Pancreas (tissue), 10 donors: ENCODE data around the gene MAD1L1. TPM values are rescaled to one million over a fixed set of nuclear protein-coding genes. Genes with fewer than 3 reads are reported as not detected.

Experiments
- ATAC-seq, 4 donors: fragments of 200-7000 bp; cut with Tn5 transposase; one replicate each; pipeline versions ENCODE4 v1.8.0 to v1.9.1; 2020; ENCODE audit warnings: mild to moderate bottlenecking in 4 of 4, moderate library complexity in 4 of 4
- DNase-seq, 6 donors: peaks; one replicate each; pipeline ENCODE4 v3.0.0-alpha.2; 2020
- FAIRE-seq: peaks from 2 replicates; lab custom pipeline; 2012; peaks lifted over from hg19 to GRCh38; lab: Jason Lieb, UNC
- H3K27ac ChIP-seq, 4 donors: fragments of 200-600 bp; sonication (generic); 1 replicate in 3 of 4; 2 replicates in 1 of 4; pipeline versions ENCODE4 v1.5.0 to v1.8.0; 2020
- H3K27me3 ChIP-seq, 4 donors: fragments of 200-600 bp; one replicate each; pipeline ENCODE4 v1.8.0; 2021
- H3K36me3 ChIP-seq, 3 donors: fragments of 200-600 bp; sonication (generic) in 1 of 3; one replicate each; pipeline versions ENCODE4 v1.5.0 to v1.8.0; 2020 to 2021
- H3K4me1 ChIP-seq, 3 donors: fragments of 200-600 bp; one replicate each; pipeline ENCODE4 v1.8.0; 2021
- H3K4me3 ChIP-seq, 4 donors: fragments of 200-600 bp; sonication (generic) in 2 of 4; one replicate each; pipeline versions ENCODE4 v1.5.0 to v1.8.0; 2020 to 2021
- H3K9me3 ChIP-seq, 4 donors: fragments of 200-600 bp; one replicate each; pipeline ENCODE4 v1.8.0; 2021
- CTCF ChIP-seq, 4 donors: fragments of 200-600 bp; sonication (generic) in 3 of 4; IDR thresholded peaks; one replicate each; pipeline versions ENCODE4 v1.5.0 to v1.8.0; 2021; ENCODE audit warnings: antibody characterized with exemption in 4 of 4
- WGBS, 2 donors: extraction: QIAGEN DNeasy Blood & Tissue Kit; methylation state at CpG; one replicate each; pipeline ENCODE4 v1.1.7; 2013; 5-methylcytosine and 5-hydroxymethylcytosine counted together
- intact Hi-C, 3 donors: fragments of 100-400 bp; cut with DNase I; formaldehyde crosslinking; loops; one replicate each; pipeline versions ENCODE4 v1.11.1 to v1.14.2; 2022
- polyA plus RNA-seq, 2 donors: library from polyadenylated mRNA; stranded (reverse); fragments of 200-250 nt; gene quantifications; one replicate each; pipeline ENCODE4 v1.2.3, GENCODE V29; 2013
- total RNA-seq, 6 donors: library from RNA; stranded (reverse); fragmentation: NEBNext Ultra II Directional in 4 of 6; extraction: Animal tissue kit (Norgen Biotek cat#: 25700) in 4 of 6; gene quantifications; one replicate each; pipeline versions ENCODE4 v1.2.1 to v1.2.4, GENCODE V29; 2021 to 2023
- donor health status: healthy with polysubstance abuse.
- donor health status: DM: no; HTN: no; CAD: no; lungs with moderate emphysema.
- donor health status: DM: no; HTN: no; CAD: no.
- donor health status: control.
- donor health status: control.
- donor health status: Bipolar disorder and iron deficiency.
- donor health status: DM: yes; HTN: yes; CAD: no.
- donor health status: DM: no; HTN: no; CAD: no.
- donor health status: DM: no; HTN: no; CAD: no.
- donor health status: DM: yes; HTN: yes; CAD: no.

The MAD1L1 gene
- total and polyA plus RNA-seq, 8 donors: 9.8 to 28.2 (median 11.9) TPM

DNA sequence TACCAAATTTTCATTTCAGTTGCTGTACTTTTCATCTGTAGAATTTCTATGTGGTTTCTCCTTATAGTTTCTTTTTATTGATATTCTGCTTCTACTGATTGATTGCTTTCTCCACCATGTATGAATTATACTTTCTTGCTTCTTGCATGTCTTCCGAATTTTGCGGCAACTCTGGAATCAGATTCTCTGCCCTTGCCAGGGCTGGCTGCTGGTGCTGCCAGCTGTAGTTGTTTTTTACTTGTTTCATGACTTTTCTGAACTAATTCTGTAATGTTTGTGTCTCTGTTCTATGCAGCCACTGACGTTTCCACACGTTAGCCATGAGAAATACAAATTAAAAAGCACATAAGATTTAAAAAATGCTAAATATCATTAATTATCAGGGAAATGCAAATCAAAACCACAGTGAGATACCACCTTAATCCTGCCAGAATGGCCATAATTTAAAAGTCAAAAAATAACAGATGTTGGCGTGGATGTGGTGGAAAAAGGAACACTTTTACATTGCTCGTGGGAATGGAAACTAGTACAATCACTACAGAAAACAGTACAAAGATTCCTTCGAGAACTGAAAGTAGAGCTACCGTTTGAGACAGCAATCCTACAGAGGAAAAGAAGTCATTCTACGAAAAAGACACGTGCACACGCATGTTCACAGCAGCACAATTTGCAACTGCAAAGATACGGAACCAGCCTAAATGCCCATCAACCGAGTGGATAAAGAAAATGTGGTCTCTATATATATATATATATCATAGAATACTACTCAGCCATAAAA, 51.5 kb downstream of the MAD1L1 start:
- DNase-seq: no peak
- H3K27ac ChIP-seq: no peak overlapping the region
- ATAC-seq: no peak
- TF ChIP-seq CTCF (IDR thresholded peaks at IDR 0.05): no peak
- no peaks in the 10 kb centered on the region for H3K9me3 ChIP-seq
- no peaks in the 10 kb centered on the region for H3K36me3 ChIP-seq
- FAIRE-seq: no peak
- no peaks in the 10 kb centered on the region for H3K27me3 ChIP-seq
- intact Hi-C loops: no loop called here
- no peaks in the 10 kb centered on the region for H3K4me1 ChIP-seq
- H3K4me3 ChIP-seq: no peak overlapping the region
- WGBS, 2 donors: 92 to 98% methylated on average over 13 of the region's 13 CpGs

- Histone ChIP-seq H3K4me1 (no peaks in the 10 kb centered on the region), H3K36me3 (no peaks in the 10 kb centered on the region), H3K27ac (no peak overlapping the region), H3K9me3 (no peaks in the 10 kb centered on the region), H3K27me3 (no peaks in the 10 kb centered on the region), H3K4me3 (no peak overlapping the region)
- DNase-seq (no peak), ATAC-seq (no peak), FAIRE-seq (no peak)
- TF ChIP-seq CTCF (IDR thresholded peaks at IDR 0.05): no peak
- intact Hi-C loops: no loop called here
- WGBS, 2 donors: 89 to 93% methylated on average over 8 of the region's 8 CpGs
Observed at GRCh38 chr7:2180081-2180480, 52.7 kb downstream of the MAD1L1 start.

GRCh38 chr7:2175514-2175913, 57.2 kb downstream of the MAD1L1 start:
- WGBS, 2 donors: 67 to 70% methylated on average over 2 of the region's 2 CpGs
- no peak for FAIRE-seq
- H3K27me3 ChIP-seq: no peaks in the 10 kb centered on the region
- no peak overlapping the region for H3K4me3 ChIP-seq
- ATAC-seq: peak in 3 of 4 donors; percentile 34 to 57 (median 53)
- DNase-seq: no peak
- intact Hi-C loops: no loop called here
- H3K27ac ChIP-seq: no peak overlapping the region
- TF ChIP-seq CTCF (IDR thresholded peaks at IDR 0.05): no peak
- H3K9me3 ChIP-seq: no peaks in the 10 kb centered on the region
- H3K36me3 ChIP-seq: no peaks in the 10 kb centered on the region
- no peaks in the 10 kb centered on the region for H3K4me1 ChIP-seq

GRCh38 chr7:2175091-2175490, 57.7 kb downstream of the MAD1L1 start:
- H3K36me3 ChIP-seq: no peaks in the 10 kb centered on the region
- H3K4me3 ChIP-seq: no peak overlapping the region
- DNase-seq (no peak), ATAC-seq (peak in 1 of 4 donors; percentile 18), FAIRE-seq (no peak)
- no peaks in the 10 kb centered on the region for H3K9me3 ChIP-seq
- WGBS, 2 donors: 95 to 97% methylated on average over 15 of the region's 15 CpGs
- H3K27me3 ChIP-seq: no peaks in the 10 kb centered on the region
- no peak overlapping the region for H3K27ac ChIP-seq
- no peak for TF ChIP-seq CTCF (IDR thresholded peaks at IDR 0.05)
- no peaks in the 10 kb centered on the region for H3K4me1 ChIP-seq
- intact Hi-C loops: no loop called here

DNA sequence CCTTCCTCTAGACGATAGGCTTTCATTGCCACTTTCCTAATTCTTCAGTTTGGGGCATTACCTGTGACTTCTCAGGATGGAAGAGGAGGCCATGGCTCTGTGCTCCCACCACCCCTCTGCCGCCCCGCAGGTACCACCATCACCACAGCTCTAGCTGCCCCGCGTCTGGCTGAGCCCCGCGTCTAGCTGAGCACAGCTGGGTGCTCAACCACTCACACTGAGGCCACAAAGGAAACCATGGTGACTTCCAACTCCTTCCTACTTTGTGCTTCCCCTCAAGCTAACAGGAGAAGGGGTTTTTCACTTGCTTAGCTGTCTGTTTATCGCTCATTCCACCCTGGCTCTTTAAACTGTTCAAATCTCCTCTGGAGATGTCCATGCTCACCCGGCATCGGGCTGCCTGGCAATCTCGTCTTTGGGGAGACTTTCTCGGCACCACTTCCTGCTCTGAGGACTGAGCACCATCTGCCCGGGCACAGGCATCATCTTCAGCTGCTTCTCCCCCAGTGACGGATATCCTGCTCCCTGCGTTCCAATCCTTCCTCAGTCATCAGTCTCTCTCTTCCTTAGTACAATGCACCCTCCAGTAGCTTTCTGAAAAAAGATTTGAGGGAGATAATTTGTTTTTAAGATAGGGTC, 59.4 kb downstream of the MAD1L1 start:
- Histone ChIP-seq H3K36me3 (no peaks in the 10 kb centered on the region), H3K9me3 (no peaks in the 10 kb centered on the region), H3K4me3 (no peak overlapping the region), H3K27ac (no peak overlapping the region), H3K4me1 (no peaks in the 10 kb centered on the region), H3K27me3 (no peaks in the 10 kb centered on the region)
- no peak for DNase-seq
- intact Hi-C loops: no loop called here
- no peak for FAIRE-seq
- 70 to 90% methylated on average over 15 of the region's 15 CpGs for WGBS, 2 donors
- ATAC-seq: no peak
- no peak for TF ChIP-seq CTCF (IDR thresholded peaks at IDR 0.05)
